ENCODE results near the gene HSD17B3.
"Not testable (repeated sequence)": the region's sequence is repeated elsewhere in the genome, so short reads cannot be mapped to it uniquely, and the experiment has no call there.

The HSD17B3 gene

GRCh38 chr9:96192710-96193109, 109.3 kb downstream of the HSD17B3 start:
- DNase-seq = no peak

DNA sequence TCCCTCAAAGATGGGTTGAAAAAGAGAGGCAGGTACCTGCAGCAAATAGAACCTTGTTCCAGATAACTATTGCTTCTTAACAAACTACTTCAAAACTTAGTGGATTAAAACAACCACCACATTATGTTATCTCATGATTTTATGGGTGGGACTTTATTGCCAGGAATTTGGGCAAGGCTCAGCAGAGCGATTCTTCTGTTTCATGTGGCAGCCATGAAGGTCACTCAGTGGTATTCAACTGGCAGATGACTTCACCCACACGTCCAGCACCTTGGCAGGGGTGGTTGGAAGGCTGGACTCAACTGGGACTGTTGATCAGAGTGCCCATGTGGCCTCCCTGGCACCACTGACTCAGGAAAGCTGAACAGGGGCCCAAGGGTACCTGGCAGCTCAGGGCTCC, 112.0 kb downstream of the HSD17B3 start:
- DNase-seq = no peak

- not testable (repeated sequence) for DNase-seq
Measured at GRCh38 chr9:96189581-96189980, 112.4 kb downstream of the HSD17B3 start.

DNA sequence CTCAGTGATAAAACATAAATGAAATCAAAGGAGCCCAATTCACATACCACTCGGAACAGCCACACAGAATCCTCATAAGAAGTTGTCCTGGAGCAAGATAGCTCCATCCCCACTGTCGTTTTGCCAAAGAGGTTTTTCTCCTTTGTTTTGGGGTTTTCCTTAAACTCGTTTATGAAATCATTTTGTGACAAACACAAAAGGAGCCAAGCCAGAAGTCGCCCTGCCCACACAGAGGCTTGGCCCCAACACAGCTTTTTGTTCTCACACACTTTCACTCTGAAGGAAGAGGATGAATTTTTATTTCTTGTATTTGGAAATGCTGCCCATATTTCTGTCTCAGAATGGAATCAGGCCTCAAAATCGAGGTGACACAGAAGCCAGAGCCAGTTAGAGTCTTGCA, 113.4 kb downstream of the HSD17B3 start:
- no peak for DNase-seq

DNA sequence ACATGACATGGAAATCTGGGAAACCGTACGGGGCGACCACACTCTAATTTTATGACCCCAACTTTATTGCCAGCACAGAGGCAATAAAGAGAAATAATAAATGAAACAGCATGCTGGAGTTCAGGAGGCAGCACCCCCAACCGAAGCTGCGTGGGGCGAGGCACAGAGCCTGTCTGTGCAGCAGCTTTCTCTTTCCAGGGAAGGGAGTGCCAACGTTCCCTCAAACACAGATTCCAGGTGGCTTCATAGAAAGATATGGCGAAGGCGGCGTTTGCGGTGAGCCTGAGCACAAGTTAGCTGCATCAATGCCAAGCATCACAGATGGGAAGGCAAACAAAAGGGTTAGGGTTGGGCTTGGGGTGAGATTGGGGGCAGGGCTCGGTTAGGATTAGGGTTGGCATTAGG, 114.8 kb downstream of the HSD17B3 start:
- peak; percentile 29 for DNase-seq

GRCh38 chr9:96186591-96187011, 115.4 kb downstream of the HSD17B3 start:
- no peak for DNase-seq

DNA sequence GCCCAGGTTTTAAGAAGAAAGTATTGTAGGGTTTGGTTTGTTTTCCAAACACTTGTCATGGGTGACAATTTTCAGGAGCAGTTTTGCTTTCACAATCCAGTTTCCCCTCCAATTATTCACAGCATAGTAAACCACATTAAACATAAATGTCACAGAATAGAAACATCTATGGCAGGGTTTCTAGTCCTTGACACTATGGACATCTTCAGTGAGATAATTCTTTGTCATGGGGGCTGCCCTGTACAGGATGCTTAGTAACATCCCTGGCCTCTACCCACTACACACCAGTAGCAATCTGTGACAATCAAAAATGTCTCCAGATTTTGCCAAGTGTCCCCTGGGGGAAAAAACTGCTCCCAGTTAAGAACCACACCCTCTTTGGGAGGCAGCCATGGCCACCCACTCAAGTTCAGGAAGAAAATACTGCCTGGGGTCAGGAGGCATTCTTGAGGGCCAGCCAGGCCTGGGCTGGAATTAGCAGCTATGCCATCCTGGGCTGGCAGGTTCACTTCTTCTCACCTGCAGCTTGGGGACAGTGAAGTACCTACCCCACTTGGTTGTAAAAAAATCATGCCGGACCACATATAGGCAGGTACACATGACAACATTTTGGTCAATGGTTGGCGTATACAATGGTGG, 116.3 kb downstream of the HSD17B3 start:
- DNase-seq = no peak

Measured in DMS153 (cell line).